Smooth muscle cell of the brain vasculature (primary cell): ENCODE data around the gene ZNF680.
"Not testable (repeated sequence)": the region's sequence is repeated elsewhere in the genome, so short reads cannot be mapped to it uniquely, and the experiment has no call there.

Experiments used
- DNase-seq: peaks from one replicate; pipeline ENCODE4 v3.0.0-alpha.2; 2012; ENCODE audit warnings: low read depth, low spot score

The ZNF680 gene

GRCh38 chr7:64562626-64563278, at the start of gene ZNF680:
ZNF680 (minus strand) TSS chr7:64563071; CDS start chr7:64562954, 117 bp downstream.
- peak; percentile 86 for DNase-seq

GRCh38 chr7:64612452-64612851, 49.6 kb upstream of the ZNF680 start:
- no peak for DNase-seq

GRCh38 chr7:64611717-64612116, 48.8 kb upstream of the ZNF680 start:
- DNase-seq: no peak

- no peak for DNase-seq
Measured at GRCh38 chr7:64610997-64611396, 48.1 kb upstream of the ZNF680 start.

- DNase-seq: no peak
Measured at GRCh38 chr7:64608116-64608910, 45.4 kb upstream of the ZNF680 start.

- DNase-seq: no peak
Measured at GRCh38 chr7:64606385-64606784, 43.5 kb upstream of the ZNF680 start.

GRCh38 chr7:64603271-64603670, 40.4 kb upstream of the ZNF680 start:
- no peak for DNase-seq

- no peak for DNase-seq
Measured at GRCh38 chr7:64602518-64602917, 39.6 kb upstream of the ZNF680 start.

GRCh38 chr7:64602086-64602485, 39.2 kb upstream of the ZNF680 start:
- no peak for DNase-seq

GRCh38 chr7:64599359-64599758, 36.5 kb upstream of the ZNF680 start:
- DNase-seq: no peak

- DNase-seq: no peak
Measured at GRCh38 chr7:64590971-64591370, 28.1 kb upstream of the ZNF680 start.

- no peak for DNase-seq
Measured at GRCh38 chr7:64581926-64582894, 19.3 kb upstream of the ZNF680 start.

- no peak for DNase-seq
Measured at GRCh38 chr7:64581391-64581790, 18.5 kb upstream of the ZNF680 start.

- no peak for DNase-seq
Measured at GRCh38 chr7:64574540-64575099, 11.7 kb upstream of the ZNF680 start.

- not testable (repeated sequence) for DNase-seq
Measured at GRCh38 chr7:64570284-64570605, 7.4 kb upstream of the ZNF680 start.

GRCh38 chr7:64569372-64570283, 6.8 kb upstream of the ZNF680 start:
- not testable (repeated sequence) for DNase-seq

- DNase-seq: no peak
Measured at GRCh38 chr7:64562256-64562625, 630 bp downstream of the ZNF680 start.

- no peak for DNase-seq
Measured at GRCh38 chr7:64559206-64559605, 3.7 kb downstream of the ZNF680 start.

- no peak for DNase-seq
Measured at GRCh38 chr7:64558781-64559180, 4.1 kb downstream of the ZNF680 start.

GRCh38 chr7:64558323-64558705, 4.6 kb downstream of the ZNF680 start:
- DNase-seq: no peak
